ENCODE data around the gene ANKRD16. TPM values are rescaled to one million over a fixed set of nuclear protein-coding genes. Genes with fewer than 3 reads are reported as not detected.

The ANKRD16 gene
- total RNA-seq, 6 donors from 2014 or later: 4.3 to 27.2 (median 7.5) TPM

DNA sequence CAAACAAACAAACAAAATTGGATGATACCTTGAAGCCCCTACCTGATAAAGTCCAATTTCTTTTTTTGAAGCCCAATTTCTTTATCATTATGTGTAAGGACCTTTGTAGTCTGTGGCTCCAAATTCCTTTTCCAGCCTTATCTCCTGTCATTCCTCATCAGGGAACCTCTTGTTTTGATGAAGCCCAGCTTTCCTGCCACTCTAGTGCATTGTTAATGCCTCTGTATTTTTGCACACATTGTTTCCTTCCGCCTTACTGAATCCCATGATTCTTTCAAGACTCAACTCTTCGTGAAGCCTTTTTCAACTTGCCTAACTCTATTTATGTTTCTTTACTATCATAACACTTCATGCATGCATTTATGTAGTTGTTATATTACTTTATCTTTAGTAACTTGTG lies 3.6 kb upstream of the ANKRD16 start:
- ATAC-seq (ENCODE audit: low FRiP score in 2 of 2): no peak
- peaks cover 23 to 42% (median 35%) of the 10 kb centered on the region in 4 donors for H3K4me1 ChIP-seq
- H3K36me3 ChIP-seq: peaks cover 0 to 33% (median 9%) of the 10 kb centered on the region in 4 donors
- H3K27me3 ChIP-seq: no peaks in the 10 kb centered on the region
- TF ChIP-seq EP300 (IDR thresholded peaks at IDR 0.05) (no peak), POLR2A (IDR thresholded peaks at IDR 0.05) (no peak), POLR2AphosphoS5 (IDR thresholded peaks at IDR 0.05) (no peak)
- TF ChIP-seq, protein P1, sequence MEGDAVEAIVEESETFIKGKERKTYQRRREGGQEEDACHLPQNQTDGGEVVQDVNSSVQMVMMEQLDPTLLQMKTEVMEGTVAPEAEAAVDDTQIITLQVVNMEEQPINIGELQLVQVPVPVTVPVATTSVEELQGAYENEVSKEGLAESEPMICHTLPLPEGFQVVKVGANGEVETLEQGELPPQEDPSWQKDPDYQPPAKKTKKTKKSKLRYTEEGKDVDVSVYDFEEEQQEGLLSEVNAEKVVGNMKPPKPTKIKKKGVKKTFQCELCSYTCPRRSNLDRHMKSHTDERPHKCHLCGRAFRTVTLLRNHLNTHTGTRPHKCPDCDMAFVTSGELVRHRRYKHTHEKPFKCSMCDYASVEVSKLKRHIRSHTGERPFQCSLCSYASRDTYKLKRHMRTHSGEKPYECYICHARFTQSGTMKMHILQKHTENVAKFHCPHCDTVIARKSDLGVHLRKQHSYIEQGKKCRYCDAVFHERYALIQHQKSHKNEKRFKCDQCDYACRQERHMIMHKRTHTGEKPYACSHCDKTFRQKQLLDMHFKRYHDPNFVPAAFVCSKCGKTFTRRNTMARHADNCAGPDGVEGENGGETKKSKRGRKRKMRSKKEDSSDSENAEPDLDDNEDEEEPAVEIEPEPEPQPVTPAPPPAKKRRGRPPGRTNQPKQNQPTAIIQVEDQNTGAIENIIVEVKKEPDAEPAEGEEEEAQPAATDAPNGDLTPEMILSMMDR (IDR thresholded peaks at IDR 0.05): no peak
- H3K4me3 ChIP-seq: no peak overlapping the region
- H3K27ac ChIP-seq: no peak overlapping the region
- no peak for DNase-seq
- peaks cover 0 to 3% (median 2%) of the 10 kb centered on the region in 4 donors for H3K9me3 ChIP-seq
- WGBS, 2 donors: 54 to 70% methylated on average over 2 of the region's 2 CpGs

DNA sequence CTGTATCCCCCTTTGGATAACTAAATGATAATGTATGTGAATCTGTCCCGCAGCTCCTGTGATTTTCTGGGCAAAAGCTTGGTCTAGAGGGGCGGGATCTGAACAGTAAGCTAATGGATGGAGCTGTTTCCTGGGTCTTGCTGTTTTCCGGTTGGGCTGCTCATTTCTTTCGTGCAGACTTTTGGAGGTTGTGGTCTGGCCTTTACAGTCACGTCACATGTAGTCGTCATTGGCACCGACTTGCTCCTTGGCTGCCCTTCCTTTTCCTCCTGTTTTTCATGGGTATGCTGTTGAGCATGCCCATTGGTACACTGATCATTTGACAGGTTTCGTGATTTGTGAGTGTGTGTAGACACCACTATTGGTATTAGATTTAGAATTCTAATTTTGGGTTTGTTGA lies 2.3 kb upstream of the ANKRD16 start:
- TF ChIP-seq, protein P1 (IDR thresholded peaks at IDR 0.05): no peak
- DNase-seq: no peak
- 81 to 87% methylated on average over 8 of the region's 8 CpGs for whole genome bisulfite sequencing, 2 donors
- no peaks in the 10 kb centered on the region for H3K27me3 ChIP-seq
- H3K27ac ChIP-seq: no peak overlapping the region
- H3K9me3 ChIP-seq: no peaks in the 10 kb centered on the region
- no peak overlapping the region for H3K4me3 ChIP-seq
- H3K36me3 ChIP-seq: peaks cover 0 to 26% (median 7%) of the 10 kb centered on the region in 4 donors
- ATAC-seq (ENCODE audit: low FRiP score in 2 of 2): no peak
- H3K4me1 ChIP-seq: peaks cover 32 to 48% (median 44%) of the 10 kb centered on the region in 4 donors

DNA sequence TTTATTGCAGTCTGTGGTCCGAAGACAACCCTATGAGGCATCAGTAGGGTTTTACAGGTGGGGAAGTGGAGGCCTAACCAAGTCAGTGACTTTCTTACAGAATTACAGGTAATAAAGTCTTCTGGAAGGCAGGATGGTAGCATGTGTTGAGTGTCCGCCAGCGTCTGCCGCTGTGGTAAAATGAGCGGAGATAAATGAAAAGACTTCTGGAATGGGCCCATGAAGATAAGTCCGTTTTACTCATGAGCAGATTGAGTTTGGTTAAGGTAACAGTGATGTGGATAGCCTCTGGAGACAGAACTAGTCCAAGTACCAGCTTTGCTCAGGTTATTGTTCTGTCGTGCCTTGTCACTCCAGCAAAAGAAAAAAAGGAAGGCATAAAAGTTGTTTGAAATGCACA lies 1.3 kb upstream of the ANKRD16 start:
- H3K4me3 ChIP-seq: peak overlapping the region; percentile 64 to 99 (median 96)
- H3K4me1 ChIP-seq: peaks cover 32 to 48% (median 44%) of the 10 kb centered on the region in 4 donors
- no peaks in the 10 kb centered on the region for H3K9me3 ChIP-seq
- ATAC-seq (ENCODE audit: low FRiP score in 2 of 2) (no peak), DNase-seq (no peak)
- peaks cover 0 to 25% (median 5%) of the 10 kb centered on the region in 4 donors for H3K36me3 ChIP-seq
- peak overlapping the region; percentile 85 to 91 (median 87) for H3K27ac ChIP-seq
- TF ChIP-seq, protein P1 (IDR thresholded peaks at IDR 0.05): no peak
- TF ChIP-seq POLR2A (IDR thresholded peaks at IDR 0.05) (no peak), EP300 (IDR thresholded peaks at IDR 0.05) (no peak), POLR2AphosphoS5 (IDR thresholded peaks at IDR 0.05) (no peak)
- WGBS, 2 donors: 68% methylated on average over 7 of the region's 7 CpGs
- H3K27me3 ChIP-seq: no peaks in the 10 kb centered on the region

DNA sequence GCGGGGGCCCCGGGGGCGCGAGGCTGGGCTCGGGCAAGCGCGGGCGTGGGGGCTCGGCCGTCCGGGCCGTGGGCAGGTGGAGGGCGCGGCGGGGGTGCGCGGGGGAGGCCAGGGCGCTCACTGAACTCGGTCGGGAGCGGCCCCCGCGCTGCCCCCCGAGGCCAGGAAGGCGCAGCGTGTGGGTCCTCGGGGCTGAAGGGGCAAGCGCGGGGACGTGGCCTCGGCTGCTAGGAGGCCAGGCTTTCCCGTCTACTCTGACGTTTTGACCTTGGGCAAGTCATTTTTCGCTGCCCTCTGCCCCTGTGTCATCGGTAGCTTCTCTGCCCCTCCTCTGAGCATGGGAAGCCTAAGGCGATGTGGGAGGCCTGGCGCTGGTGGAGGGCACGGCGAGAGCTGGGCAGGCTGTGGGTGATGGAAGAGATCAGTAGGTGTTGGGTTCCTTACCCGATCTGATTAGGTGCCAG lies 791 bp upstream of the ANKRD16 start:
- no peak for ATAC-seq (ENCODE audit: low FRiP score in 2 of 2)
- H3K4me1 ChIP-seq: peaks cover 32 to 48% (median 44%) of the 10 kb centered on the region in 4 donors
- DNase-seq: peak; percentile 22 to 92
- TF ChIP-seq, protein P1 (IDR thresholded peaks at IDR 0.05): no peak
- no peak for TF ChIP-seq EP300 (IDR thresholded peaks at IDR 0.05)
- no peak for TF ChIP-seq POLR2A (IDR thresholded peaks at IDR 0.05)
- TF ChIP-seq POLR2AphosphoS5 (IDR thresholded peaks at IDR 0.05): no peak
- H3K4me3 ChIP-seq: peak overlapping the region; percentile 64 to 99 (median 96)
- no peaks in the 10 kb centered on the region for H3K27me3 ChIP-seq
- H3K27ac ChIP-seq: peak overlapping the region; percentile 85 to 91 (median 87)
- H3K9me3 ChIP-seq: no peaks in the 10 kb centered on the region
- WGBS, 2 donors: 0% methylated on average over 3 to 9 of the region's 40 CpGs
- H3K36me3 ChIP-seq: peaks cover 0 to 25% (median 4%) of the 10 kb centered on the region in 4 donors

Measured in upper lobe of left lung (tissue), 6 donors.